GM10266 (cell line): ENCODE results near the gene ACBD6.

Source experiments
- DNase-seq: peaks from one replicate; pipeline ENCODE4 v3.0.0; 2012; ENCODE audit errors: extremely low spot score
- CTCF ChIP-seq: IDR thresholded peaks from 2 replicates; pipeline ENCODE4 v1.5.1; 2012; ENCODE audit warnings: mild to moderate bottlenecking, low read depth; ENCODE audit not compliant: control insufficient read depth, insufficient read depth; ENCODE audit errors: missing control alignments

Gene ACBD6

GRCh38 chr1:180259431-180260338 lies 242.7 kb downstream of the ACBD6 start:
- DNase-seq, result no peak
- no peak for TF ChIP-seq CTCF

- TF ChIP-seq CTCF, result no peak
- no peak for DNase-seq
Observed at GRCh38 chr1:180258935-180259334, 243.4 kb downstream of the ACBD6 start.

- no peak for DNase-seq
Observed at GRCh38 chr1:180258290-180258689, 244.1 kb downstream of the ACBD6 start.

GRCh38 chr1:180257486-180257885 lies 244.9 kb downstream of the ACBD6 start:
- TF ChIP-seq CTCF, result no peak
- DNase-seq, result no peak

More at GRCh38 chr1:180258290-180258689, 244.1 kb downstream of the ACBD6 start:
- no peak for TF ChIP-seq CTCF

- DNase-seq, result no peak
- no peak for TF ChIP-seq CTCF
Observed at GRCh38 chr1:180257028-180257386, 245.4 kb downstream of the ACBD6 start.

GRCh38 chr1:180256341-180257027 lies 245.9 kb downstream of the ACBD6 start:
- no peak for DNase-seq
- TF ChIP-seq CTCF, result no peak

GRCh38 chr1:180255536-180256340 lies 246.6 kb downstream of the ACBD6 start:
- no peak for TF ChIP-seq CTCF
- DNase-seq, result no peak
